Fibroblast of lung (primary cell): ENCODE data around the gene FHAD1.

ENCODE experiments used
- CTCF ChIP-seq, 2 donors: IDR thresholded peaks in 1 of 2; conservative IDR thresholded peaks in 1 of 2; 1 replicate in 1 of 2; 2 replicates in 1 of 2; pipeline ENCODE4 v1.5.1; 2011 to 2012; ENCODE audit warnings: low read length in 2 of 2, control low read depth in 1 of 2, inconsistent platforms in 1 of 2, low read depth in 1 of 2, mild to moderate bottlenecking in 1 of 2
- EZH2 ChIP-seq: IDR thresholded peaks from 2 replicates; pipeline ENCODE4 v1.5.1; 2012; ENCODE audit warnings: low read length, control low read depth, mild to moderate bottlenecking; ENCODE audit errors: missing control alignments

GRCh38 chr1:15331734-15332133, 84.7 kb downstream of the FHAD1 start:
- TF ChIP-seq CTCF (conservative IDR thresholded peaks at IDR 0.05 in 1 of 2, IDR thresholded peaks at IDR 0.05 in 1 of 2; ENCODE audit: low read depth in 1 of 2, low read length in 2 of 2) (no peak), EZH2 (no peak)
